ENCODE results near the gene NCKAP5. TPM values are rescaled to one million over a fixed set of nuclear protein-coding genes. Genes with fewer than 3 reads are reported as not detected.

Gene NCKAP5
- polyA plus RNA-seq, 2 of the 4 experiments (the other 2 are of a cell fraction) = 3.0 to 4.1 TPM

GRCh38 chr2:133484784-133485183 lies 83.5 kb downstream of the NCKAP5 start:
- ATAC-seq (no peak), DNase-seq (ENCODE audit: low read depth in 1 of 2, low spot score in 1 of 2) (no peak), FAIRE-seq (no peak)
- CTCF ChIA-PET = no interaction called here
- POLR2A ChIA-PET = no interaction called here
- TF ChIP-seq GATA3 (IDR thresholded peaks at IDR 0.05; ENCODE audit: borderline replicate concordance) = no peak
- no peaks in the 10 kb centered on the region for H3K9me3 ChIP-seq
- H3K4me3 ChIP-seq = no peak overlapping the region
- no peak overlapping the region for H3K4me2 ChIP-seq
- H3K4me1 ChIP-seq = peaks cover 12% of the 10 kb centered on the region; the same call in 2 of the 3 replicates
- 48% methylated on average over 3 of the region's 3 CpGs for WGBS (ENCODE audit: missing lambda C conversion rate)
- H3K27ac ChIP-seq = no peak overlapping the region

GRCh38 chr2:133484106-133484505 lies 84.2 kb downstream of the NCKAP5 start:
- Histone ChIP-seq H3K27ac (no peak overlapping the region), H3K4me3 (no peak overlapping the region), H3K4me2 (no peak overlapping the region), H3K4me1 (peaks cover 12% of the 10 kb centered on the region; the same call in 2 of the 3 replicates), H3K9me3 (no peaks in the 10 kb centered on the region)
- FAIRE-seq (no peak), DNase-seq (ENCODE audit: low read depth in 1 of 2, low spot score in 1 of 2) (no peak), ATAC-seq (no peak)
- TF ChIP-seq CHD2 (IDR thresholded peaks at IDR 0.05; ENCODE audit: low read length, partially characterized antibody) (no peak), HOXB5 (CRISPR knock-in tag; IDR thresholded peaks at IDR 0.05) (no peak), TFCP2L1 (CRISPR knock-in tag; IDR thresholded peaks at IDR 0.05) (no peak), JUN (IDR thresholded peaks at IDR 0.05) (no peak), FOSL2 (IDR thresholded peaks at IDR 0.05) (no peak), FOSL2 (CRISPR knock-in tag; IDR thresholded peaks at IDR 0.05) (no peak), POLR2A (IDR thresholded peaks at IDR 0.05; ENCODE audit: low read length) (no peak), HOXB13 (CRISPR knock-in tag; IDR thresholded peaks at IDR 0.05; ENCODE audit: low read depth) (no peak), BCL3 (IDR thresholded peaks at IDR 0.05) (no peak), FOSB (CRISPR knock-in tag; IDR thresholded peaks at IDR 0.05) (no peak), RFX5 (IDR thresholded peaks at IDR 0.05) (no peak), FOXS1 (CRISPR knock-in tag; IDR thresholded peaks at IDR 0.05) (no peak)
- TF ChIP-seq, protein P1, sequence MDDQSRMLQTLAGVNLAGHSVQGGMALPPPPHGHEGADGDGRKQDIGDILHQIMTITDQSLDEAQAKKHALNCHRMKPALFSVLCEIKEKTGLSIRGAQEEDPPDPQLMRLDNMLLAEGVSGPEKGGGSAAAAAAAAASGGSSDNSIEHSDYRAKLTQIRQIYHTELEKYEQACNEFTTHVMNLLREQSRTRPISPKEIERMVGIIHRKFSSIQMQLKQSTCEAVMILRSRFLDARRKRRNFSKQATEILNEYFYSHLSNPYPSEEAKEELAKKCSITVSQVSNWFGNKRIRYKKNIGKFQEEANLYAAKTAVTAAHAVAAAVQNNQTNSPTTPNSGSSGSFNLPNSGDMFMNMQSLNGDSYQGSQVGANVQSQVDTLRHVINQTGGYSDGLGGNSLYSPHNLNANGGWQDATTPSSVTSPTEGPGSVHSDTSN (IDR thresholded peaks at IDR 0.05) = no peak
- ChIA-PET POLR2A (no interaction called here), CTCF (no interaction called here)
- WGBS (ENCODE audit: missing lambda C conversion rate) = 73% methylated on average over 3 of the region's 3 CpGs

GRCh38 chr2:133483181-133483580 lies 85.1 kb downstream of the NCKAP5 start:
- POLR2A ChIA-PET = no interaction called here
- Histone ChIP-seq H3K4me3 (no peak overlapping the region), H3K4me2 (peak overlapping the region; percentile 11; the same call in 1 of the 3 replicates), H3K4me1 (peaks cover 10% of the 10 kb centered on the region; the same call in 2 of the 3 replicates), H3K27ac (no peak overlapping the region), H3K9me3 (no peaks in the 10 kb centered on the region)
- CTCF ChIA-PET = no interaction called here
- TF ChIP-seq BHLHE40 (IDR thresholded peaks at IDR 0.05; ENCODE audit: low read depth, low read length) = no peak
- FAIRE-seq = no peak
- DNase-seq (ENCODE audit: low read depth in 1 of 2, low spot score in 1 of 2) = no peak
- no peak for ATAC-seq

DNA sequence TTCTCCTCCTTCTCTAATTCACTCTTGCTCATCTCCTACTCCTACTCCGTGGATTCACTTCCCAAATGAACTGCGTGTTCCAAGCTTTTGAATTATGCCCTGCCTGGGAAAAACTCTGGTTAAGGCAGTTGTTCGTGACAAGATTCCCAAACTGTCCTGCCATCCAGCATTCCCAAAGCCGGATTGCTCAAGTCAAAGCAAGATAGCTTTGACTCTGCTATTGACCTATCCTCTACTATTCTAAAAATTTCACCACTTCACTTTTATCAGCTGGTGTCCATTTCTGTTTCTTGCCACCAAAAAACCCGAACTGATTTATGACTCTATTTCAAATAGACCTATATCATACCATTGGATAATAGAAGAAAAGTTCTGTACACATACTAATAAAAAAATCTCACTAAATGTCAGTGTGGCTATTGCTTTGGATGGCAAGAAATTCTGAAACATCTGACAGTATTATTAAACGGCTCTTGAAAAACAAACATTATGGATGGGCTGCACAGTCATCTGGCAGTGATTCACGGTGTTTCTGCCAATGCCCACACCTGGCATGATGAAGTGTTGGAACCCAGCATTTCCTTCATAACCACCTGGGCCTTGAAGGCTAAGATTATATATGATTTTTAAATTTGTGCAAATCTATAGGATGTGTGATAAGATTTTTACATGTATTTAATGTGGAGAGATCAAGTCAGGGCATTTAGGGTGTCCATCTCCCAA lies 87.4 kb downstream of the NCKAP5 start:
- ATAC-seq (no peak), FAIRE-seq (no peak), DNase-seq (ENCODE audit: low read depth in 1 of 2, low spot score in 1 of 2) (no peak)
- no peak overlapping the region for H3K4me2 ChIP-seq
- H3K4me3 ChIP-seq = no peak overlapping the region
- POLR2A ChIA-PET = no interaction called here
- 47% methylated on average over 7 of the region's 7 CpGs for WGBS (ENCODE audit: missing lambda C conversion rate)
- no peak overlapping the region; a peak in 1 of 6 replicates for H3K27ac ChIP-seq
- TF ChIP-seq ZC3H11A (IDR thresholded peaks at IDR 0.05) (no peak), E2F6 (IDR thresholded peaks at IDR 0.05; ENCODE audit: borderline replicate concordance, low read depth) (no peak), HDAC2 (IDR thresholded peaks at IDR 0.05) (no peak), SMC3 (IDR thresholded peaks at IDR 0.05) (no peak), CTCF (IDR thresholded peaks at IDR 0.05) (no peak)
- H3K9me3 ChIP-seq = no peaks in the 10 kb centered on the region
- peaks cover 11% of the 10 kb centered on the region; the same call in 2 of the 3 replicates for H3K4me1 ChIP-seq
- CTCF ChIA-PET = no interaction called here

Measured in A549 (cell line).